K562 (cell line): ENCODE data around the gene C19orf18. TPM values are rescaled to one million over a fixed set of nuclear protein-coding genes. Genes with fewer than 3 reads are reported as not detected.

Experiments used
- POLR2B ChIP-seq: fragments of 450-650 bp; IDR thresholded peaks from 2 replicates; pipeline ENCODE4 v1.6.1; 2018; ENCODE audit warnings: low read depth; ENCODE audit not compliant: partially characterized antibody
- ZBTB11 ChIP-seq, 3 experiments: fragments of 200-800 bp in 1 of 3; fragments of 250-450 bp in 1 of 3; fragments of 450-650 bp in 1 of 3; sonication (Bioruptor Pico) in 1 of 3; sonication (Bioruptor generic) in 1 of 3; formaldehyde crosslinking in 1 of 3; IDR thresholded peaks; 2 replicates each; pipeline versions ENCODE4 v1.6.1 to v1.8.0; 2016 to 2022; ENCODE audit warnings: mild to moderate bottlenecking in 2 of 3, missing genetic modification characterization in 2 of 3, missing compliant biosample characterization in 1 of 3, moderate library complexity in 1 of 3
- polyA plus RNA-seq, 8 experiments: library from polyadenylated mRNA; depleted of rRNA in 4 of 8; stranded (reverse) in 5 of 8; unstranded in 3 of 8; fragments of >200 nt; fragmentation: Nextera tagmentation in 2 of 8; fragmentation: Illumina TruSeq in 1 of 8; extraction: Ambion mirVana in 2 of 8; extraction: Trizol in 1 of 8; gene quantifications; 2 replicates each; pipeline versions ENCODE4 v1.2.1 to v1.2.3, GENCODE V29; 2011 to 2014; ENCODE audit warnings: inconsistent platforms in 1 of 8, missing spikeins in 1 of 8
- total RNA-seq, 7 experiments: library from RNA; depleted of rRNA in 6 of 7; stranded (reverse); fragments of >200 nt in 6 of 7; fragmentation: Illumina TruSeq in 2 of 7; extraction: Trizol in 2 of 7; gene quantifications; 2 replicates each; pipeline versions ENCODE4 v1.2.1 to v1.2.3, GENCODE V29; 2011 to 2021; ENCODE audit warnings: low replicate concordance in 1 of 7
- TF ChIP-seq, protein P1 (sequence below): fragments of 450-650 bp; IDR thresholded peaks from 2 replicates; pipeline ENCODE4 v1.6.1; 2017; ENCODE audit warnings: antibody characterized with exemption

The C19orf18 gene
- total and polyA plus RNA-seq, 9 of the 15 experiments (the other 6 are each of a cell fraction or from before 2014, with no cell fraction given), result not detected

DNA sequence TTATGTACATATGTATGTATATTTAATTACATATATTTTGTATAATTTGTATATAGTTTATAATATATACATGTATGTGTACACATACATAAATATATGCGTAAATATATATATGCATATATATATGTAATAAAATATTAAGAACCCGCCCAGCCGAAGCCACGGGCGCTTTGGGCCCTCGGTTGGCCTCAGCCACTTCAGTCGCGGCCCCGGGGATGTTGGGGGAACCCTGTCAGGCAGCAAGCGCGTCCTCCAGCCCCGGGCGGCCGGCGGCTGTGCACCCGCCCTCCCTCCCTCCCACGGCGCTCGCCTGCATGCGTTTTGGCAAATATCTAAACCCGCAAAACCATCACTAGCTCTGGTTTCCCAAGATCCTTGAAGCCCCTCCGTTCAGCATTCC is 36.2 kb upstream of the C19orf18 start (continued):
- TF ChIP-seq, protein P1, sequence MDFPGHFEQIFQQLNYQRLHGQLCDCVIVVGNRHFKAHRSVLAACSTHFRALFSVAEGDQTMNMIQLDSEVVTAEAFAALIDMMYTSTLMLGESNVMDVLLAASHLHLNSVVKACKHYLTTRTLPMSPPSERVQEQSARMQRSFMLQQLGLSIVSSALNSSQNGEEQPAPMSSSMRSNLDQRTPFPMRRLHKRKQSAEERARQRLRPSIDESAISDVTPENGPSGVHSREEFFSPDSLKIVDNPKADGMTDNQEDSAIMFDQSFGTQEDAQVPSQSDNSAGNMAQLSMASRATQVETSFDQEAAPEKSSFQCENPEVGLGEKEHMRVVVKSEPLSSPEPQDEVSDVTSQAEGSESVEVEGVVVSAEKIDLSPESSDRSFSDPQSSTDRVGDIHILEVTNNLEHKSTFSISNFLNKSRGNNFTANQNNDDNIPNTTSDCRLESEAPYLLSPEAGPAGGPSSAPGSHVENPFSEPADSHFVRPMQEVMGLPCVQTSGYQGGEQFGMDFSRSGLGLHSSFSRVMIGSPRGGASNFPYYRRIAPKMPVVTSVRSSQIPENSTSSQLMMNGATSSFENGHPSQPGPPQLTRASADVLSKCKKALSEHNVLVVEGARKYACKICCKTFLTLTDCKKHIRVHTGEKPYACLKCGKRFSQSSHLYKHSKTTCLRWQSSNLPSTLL, result no peak
- TF ChIP-seq ZBTB11 (CRISPR knock-in tag; IDR thresholded peaks at IDR 0.05) (no peak), POLR2B (no peak)
